Thyroid gland (tissue), 4 donors: ENCODE results near the gene HIVEP3.

ENCODE experiments used
- POLR2A ChIP-seq, 2 donors: fragments of 450-650 bp; IDR thresholded peaks; one replicate each; pipeline ENCODE4 v1.6.1; 2017; ENCODE audit warnings: antibody characterized with exemption in 2 of 2, mild to moderate bottlenecking in 2 of 2, moderate library complexity in 1 of 2
- TF ChIP-seq, protein P1 (sequence below), 6 experiments: fragments of 200-600 bp in 3 of 6; fragments of 450-650 bp in 3 of 6; sonication (generic) in 3 of 6; IDR thresholded peaks; one replicate each; pipeline ENCODE4 v1.5.1; 2016 to 2019; ENCODE audit warnings: antibody characterized with exemption in 6 of 6, mild to moderate bottlenecking in 2 of 6, inconsistent platforms in 1 of 6, moderate library complexity in 1 of 6

DNA sequence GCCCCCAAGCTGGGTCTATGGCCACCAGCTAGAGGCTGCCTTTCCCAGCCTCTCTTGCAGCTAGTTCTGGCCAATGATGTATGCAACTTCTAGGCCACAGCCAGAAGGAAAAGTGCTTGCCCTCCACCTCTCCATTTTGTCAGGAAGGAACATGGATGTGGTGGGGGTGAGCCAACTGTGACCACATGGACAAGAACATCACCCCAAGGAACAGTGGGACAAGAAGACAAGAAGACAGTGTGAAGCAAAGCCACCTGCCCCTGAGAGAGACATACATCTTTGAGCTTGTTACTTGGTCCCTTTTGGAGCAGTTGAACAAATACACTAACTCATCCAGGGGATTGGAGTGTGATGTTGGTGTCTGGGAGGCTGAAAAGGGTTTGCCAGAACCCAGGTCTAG is 328.4 kb downstream of the HIVEP3 start:
- TF ChIP-seq, protein P1, sequence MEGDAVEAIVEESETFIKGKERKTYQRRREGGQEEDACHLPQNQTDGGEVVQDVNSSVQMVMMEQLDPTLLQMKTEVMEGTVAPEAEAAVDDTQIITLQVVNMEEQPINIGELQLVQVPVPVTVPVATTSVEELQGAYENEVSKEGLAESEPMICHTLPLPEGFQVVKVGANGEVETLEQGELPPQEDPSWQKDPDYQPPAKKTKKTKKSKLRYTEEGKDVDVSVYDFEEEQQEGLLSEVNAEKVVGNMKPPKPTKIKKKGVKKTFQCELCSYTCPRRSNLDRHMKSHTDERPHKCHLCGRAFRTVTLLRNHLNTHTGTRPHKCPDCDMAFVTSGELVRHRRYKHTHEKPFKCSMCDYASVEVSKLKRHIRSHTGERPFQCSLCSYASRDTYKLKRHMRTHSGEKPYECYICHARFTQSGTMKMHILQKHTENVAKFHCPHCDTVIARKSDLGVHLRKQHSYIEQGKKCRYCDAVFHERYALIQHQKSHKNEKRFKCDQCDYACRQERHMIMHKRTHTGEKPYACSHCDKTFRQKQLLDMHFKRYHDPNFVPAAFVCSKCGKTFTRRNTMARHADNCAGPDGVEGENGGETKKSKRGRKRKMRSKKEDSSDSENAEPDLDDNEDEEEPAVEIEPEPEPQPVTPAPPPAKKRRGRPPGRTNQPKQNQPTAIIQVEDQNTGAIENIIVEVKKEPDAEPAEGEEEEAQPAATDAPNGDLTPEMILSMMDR (IDR thresholded peaks at IDR 0.05), result no peak
- TF ChIP-seq POLR2A (IDR thresholded peaks at IDR 0.05), result no peak
